ENCODE results near the gene ARRDC3. TPM values are rescaled to one million over a fixed set of nuclear protein-coding genes. Genes with fewer than 3 reads are reported as not detected.

Gene ARRDC3
- total RNA-seq, 1 donor from 2014 or later: 90.8 TPM

- Mint-ChIP-seq H3K27ac (ENCODE audit: unreplicated experiment) (peak overlapping the region; percentile 98), H3K4me1 (ENCODE audit: unreplicated experiment) (peaks cover 32% of the 10 kb centered on the region), H3K27me3 (ENCODE audit: unreplicated experiment) (no peaks in the 10 kb centered on the region), H3K9me3 (ENCODE audit: unreplicated experiment) (no peaks in the 10 kb centered on the region), H3K4me3 (ENCODE audit: unreplicated experiment) (peak overlapping the region; percentile 92), H3K36me3 (ENCODE audit: unreplicated experiment) (peaks cover 22% of the 10 kb centered on the region)
- TF ChIP-seq, protein P1, sequence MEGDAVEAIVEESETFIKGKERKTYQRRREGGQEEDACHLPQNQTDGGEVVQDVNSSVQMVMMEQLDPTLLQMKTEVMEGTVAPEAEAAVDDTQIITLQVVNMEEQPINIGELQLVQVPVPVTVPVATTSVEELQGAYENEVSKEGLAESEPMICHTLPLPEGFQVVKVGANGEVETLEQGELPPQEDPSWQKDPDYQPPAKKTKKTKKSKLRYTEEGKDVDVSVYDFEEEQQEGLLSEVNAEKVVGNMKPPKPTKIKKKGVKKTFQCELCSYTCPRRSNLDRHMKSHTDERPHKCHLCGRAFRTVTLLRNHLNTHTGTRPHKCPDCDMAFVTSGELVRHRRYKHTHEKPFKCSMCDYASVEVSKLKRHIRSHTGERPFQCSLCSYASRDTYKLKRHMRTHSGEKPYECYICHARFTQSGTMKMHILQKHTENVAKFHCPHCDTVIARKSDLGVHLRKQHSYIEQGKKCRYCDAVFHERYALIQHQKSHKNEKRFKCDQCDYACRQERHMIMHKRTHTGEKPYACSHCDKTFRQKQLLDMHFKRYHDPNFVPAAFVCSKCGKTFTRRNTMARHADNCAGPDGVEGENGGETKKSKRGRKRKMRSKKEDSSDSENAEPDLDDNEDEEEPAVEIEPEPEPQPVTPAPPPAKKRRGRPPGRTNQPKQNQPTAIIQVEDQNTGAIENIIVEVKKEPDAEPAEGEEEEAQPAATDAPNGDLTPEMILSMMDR (IDR thresholded peaks at IDR 0.05): no peak
- peak; percentile 99 for DNase-seq (ENCODE audit: extremely low spot score, unreplicated experiment)
Observed at GRCh38 chr5:91380491-91381238, 2.5 kb downstream of the ARRDC3 start.

DNA sequence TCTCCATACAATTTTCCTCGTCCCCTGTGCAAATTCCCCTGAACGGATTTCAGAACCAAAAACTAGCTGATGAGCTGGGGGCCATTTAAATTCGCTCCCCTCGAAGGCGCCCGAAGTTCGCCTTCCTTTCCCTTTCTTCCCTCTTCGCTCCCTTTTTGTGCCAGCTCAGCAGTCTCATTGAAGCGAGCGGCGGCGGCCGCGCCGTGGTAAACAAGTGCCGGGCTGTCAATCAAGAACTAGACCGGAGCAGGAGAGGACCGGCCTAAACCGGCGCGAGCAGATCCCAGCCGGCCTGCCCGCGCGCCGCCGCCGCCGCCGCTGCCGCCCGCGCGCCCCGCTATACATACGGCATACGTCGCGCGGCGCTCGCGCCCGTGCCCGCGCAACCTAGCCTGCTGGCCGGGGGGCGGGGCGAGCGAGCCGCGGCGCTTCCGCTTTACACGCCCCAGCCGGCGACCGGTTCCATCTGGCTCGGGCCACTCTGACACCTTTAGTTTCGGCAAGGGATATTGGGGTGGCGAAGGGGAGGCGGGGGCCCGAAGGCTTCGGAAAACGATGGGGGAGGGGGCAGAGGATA is 3.1 kb downstream of the ARRDC3 start:
- H3K4me3 Mint-ChIP-seq (ENCODE audit: unreplicated experiment): peak overlapping the region; percentile 92
- peak overlapping the region; percentile 100 for H3K27ac Mint-ChIP-seq (ENCODE audit: unreplicated experiment)
- DNase-seq (ENCODE audit: extremely low spot score, unreplicated experiment): peak; percentile 98
- H3K4me1 Mint-ChIP-seq (ENCODE audit: unreplicated experiment): peaks cover 32% of the 10 kb centered on the region
- H3K36me3 Mint-ChIP-seq (ENCODE audit: unreplicated experiment): peaks cover 23% of the 10 kb centered on the region
- H3K9me3 Mint-ChIP-seq (ENCODE audit: unreplicated experiment): no peaks in the 10 kb centered on the region
- TF ChIP-seq, protein P1 (IDR thresholded peaks at IDR 0.05): no peak
- no peaks in the 10 kb centered on the region for H3K27me3 Mint-ChIP-seq (ENCODE audit: unreplicated experiment)

DNA sequence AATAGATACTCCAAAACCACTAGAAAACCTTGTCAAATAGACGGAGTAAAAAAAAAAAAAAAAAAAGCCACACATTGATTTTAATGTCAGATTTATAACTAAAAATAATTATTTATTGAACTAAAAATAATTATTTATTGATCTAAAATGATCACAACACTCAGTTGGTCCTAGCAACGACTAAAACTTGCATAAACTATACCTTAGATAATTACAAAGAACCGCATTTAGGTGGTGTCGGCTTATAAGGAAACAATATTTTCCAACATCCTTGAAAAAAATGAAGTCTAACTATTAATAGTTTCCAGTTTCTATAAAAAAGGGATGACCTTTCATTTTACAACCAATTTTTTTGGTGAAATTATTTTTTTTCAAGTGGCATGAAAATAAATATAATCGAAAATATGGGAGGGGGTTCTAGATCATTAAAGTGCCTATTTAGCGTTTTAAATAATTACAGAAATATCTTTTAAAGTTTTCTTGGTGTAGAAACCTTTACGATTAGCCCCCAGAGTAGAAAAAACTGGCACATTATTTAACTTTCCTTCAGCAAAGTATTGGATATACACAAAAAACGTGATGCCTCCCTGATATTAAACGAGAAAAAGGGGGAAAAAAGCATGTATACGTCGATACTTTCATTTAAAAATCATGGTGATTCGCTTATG is 3.7 kb downstream of the ARRDC3 start:
- Mint-ChIP-seq H3K27ac (ENCODE audit: unreplicated experiment) (peak overlapping the region; percentile 100), H3K4me1 (ENCODE audit: unreplicated experiment) (peaks cover 26% of the 10 kb centered on the region), H3K36me3 (ENCODE audit: unreplicated experiment) (peaks cover 30% of the 10 kb centered on the region), H3K4me3 (ENCODE audit: unreplicated experiment) (peak overlapping the region; percentile 92), H3K27me3 (ENCODE audit: unreplicated experiment) (no peaks in the 10 kb centered on the region), H3K9me3 (ENCODE audit: unreplicated experiment) (no peaks in the 10 kb centered on the region)
- DNase-seq (ENCODE audit: extremely low spot score, unreplicated experiment): no peak
- TF ChIP-seq, protein P1 (IDR thresholded peaks at IDR 0.05): no peak

DNA sequence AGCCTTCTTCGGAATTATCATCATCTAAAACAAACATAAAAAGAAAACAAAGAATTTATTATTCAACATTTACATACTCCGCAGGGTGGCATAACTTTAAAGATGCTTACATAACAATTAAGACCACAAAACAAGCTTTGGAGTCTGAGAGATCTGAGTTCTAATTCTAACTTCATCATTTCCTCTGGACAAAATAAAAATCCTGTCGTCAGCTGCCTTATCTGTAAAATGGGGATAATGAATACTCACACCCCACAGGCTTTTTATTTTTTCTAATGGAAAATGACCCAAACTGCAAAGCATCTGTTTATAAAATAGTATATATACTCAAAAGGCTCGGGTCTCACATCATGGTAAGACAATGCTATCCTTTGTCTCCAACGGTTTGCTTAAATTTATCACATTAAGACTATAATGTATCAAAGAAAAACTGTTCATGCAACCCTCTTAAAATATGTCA is 4.3 kb downstream of the ARRDC3 start:
- H3K4me3 Mint-ChIP-seq (ENCODE audit: unreplicated experiment): peak overlapping the region; percentile 92
- no peaks in the 10 kb centered on the region for H3K27me3 Mint-ChIP-seq (ENCODE audit: unreplicated experiment)
- DNase-seq (ENCODE audit: extremely low spot score, unreplicated experiment): no peak
- TF ChIP-seq, protein P1 (IDR thresholded peaks at IDR 0.05): no peak
- peak overlapping the region; percentile 100 for H3K27ac Mint-ChIP-seq (ENCODE audit: unreplicated experiment)
- H3K4me1 Mint-ChIP-seq (ENCODE audit: unreplicated experiment): peaks cover 20% of the 10 kb centered on the region
- no peaks in the 10 kb centered on the region for H3K9me3 Mint-ChIP-seq (ENCODE audit: unreplicated experiment)
- peaks cover 34% of the 10 kb centered on the region for H3K36me3 Mint-ChIP-seq (ENCODE audit: unreplicated experiment)

Data from osteocyte (in vitro differentiated cells).